B cell (primary cell): ENCODE measurements around the gene EIF3J. TPM values are rescaled to one million over a fixed set of nuclear protein-coding genes. Genes with fewer than 3 reads are reported as not detected.
A peak's percentile ranks its signal among the peaks of the same experiment; 100 is the strongest.

Experiments
- ATAC-seq: fragments of 200-7000 bp; cut with Tn5 transposase; one replicate; pipeline ENCODE4 v1.10.0; 2021; ENCODE audit warnings: low read depth, mild to moderate bottlenecking, moderate number of reproducible peaks, moderate library complexity
- CTCF ChIA-PET: fragments of 350-600 bp; sonication (Branson Sonifier 250); formaldehyde crosslinking; loops from one replicate; lab custom pipeline; 2021; ENCODE audit warnings: antibody characterized with exemption, inconsistent platforms; lab: Charles Lee
- POLR2A ChIA-PET: fragments of 350-600 bp; sonication (Branson Sonifier 250); formaldehyde crosslinking; loops from one replicate; lab custom pipeline; 2021; ENCODE audit warnings: antibody characterized with exemption; lab: Charles Lee
- DNase-seq: peaks from one replicate; pipeline ENCODE4 v3.0.0; 2013
- H2AFZ ChIP-seq: 2 replicates; pipeline ENCODE4 v1.6.1; 2012; ENCODE audit warnings: mild to moderate bottlenecking, low read depth, low read length; ENCODE audit not compliant: insufficient read depth, poor library complexity, severe bottlenecking
- H3K27ac ChIP-seq, 2 donors: 1 replicate in 1 of 2; 2 replicates in 1 of 2; pipeline ENCODE4 v1.5.1; 2012 to 2013; ENCODE audit warnings: low read length in 2 of 2, mild to moderate bottlenecking in 2 of 2, moderate library complexity in 1 of 2
- H3K27me3 ChIP-seq, 4 experiments: fragments of 200-600 bp in 1 of 4; sonication (generic) in 1 of 4; replicated peaks in 1 of 4; 1 replicate in 2 of 4; 2 replicates in 2 of 4; pipeline versions ENCODE4 v1.6.1 to v1.7.0; 2013 to 2016; ENCODE audit warnings: low read length in 3 of 4, mild to moderate bottlenecking in 2 of 4, mixed read lengths in 1 of 4, moderate library complexity in 1 of 4; ENCODE audit not compliant: insufficient read depth in 4 of 4, control insufficient read depth in 3 of 4; ENCODE audit errors: control extremely low read depth in 1 of 4
- H3K36me3 ChIP-seq, 2 experiments: replicated peaks in 1 of 2; 1 replicate in 1 of 2; 2 replicates in 1 of 2; pipeline versions ENCODE4 v1.6.1 to v1.7.1; 2013; ENCODE audit warnings: low read length in 1 of 2; ENCODE audit not compliant: insufficient read depth in 2 of 2, control insufficient read depth in 1 of 2; ENCODE audit errors: control extremely low read depth in 1 of 2, extremely low read depth in 1 of 2
- H3K4me1 ChIP-seq, 2 donors: fragments of 200-600 bp in 1 of 2; sonication (generic) in 1 of 2; 1 replicate in 1 of 2; 2 replicates in 1 of 2; pipeline versions ENCODE4 v1.5.1 to v1.6.1; 2013 to 2017; ENCODE audit warnings: low read length in 2 of 2; ENCODE audit not compliant: control insufficient read depth in 2 of 2, insufficient read depth in 2 of 2
- H3K4me2 ChIP-seq: replicated peaks from 2 replicates; pipeline ENCODE3; 2012; ENCODE audit warnings: mild to moderate bottlenecking, low read depth, low read length; ENCODE audit not compliant: poor library complexity, severe bottlenecking
- H3K4me3 ChIP-seq, 5 experiments: fragments of 200-600 bp in 1 of 5; sonication (generic) in 1 of 5; 1 replicate in 3 of 5; 2 replicates in 2 of 5; pipeline versions ENCODE4 v1.5.1 to v1.7.0; 2011 to 2016; ENCODE audit warnings: low read length in 4 of 5, mild to moderate bottlenecking in 4 of 5, low read depth in 2 of 5, control low read depth in 1 of 5, moderate library complexity in 1 of 5; ENCODE audit not compliant: insufficient read depth in 1 of 5; ENCODE audit errors: control extremely low read depth in 1 of 5, extremely low read depth in 1 of 5
- H3K79me2 ChIP-seq: fragments of 200-600 bp; sonication (generic); one replicate; pipeline ENCODE4 v1.6.0; 2016; ENCODE audit warnings: low read length; ENCODE audit not compliant: control insufficient read depth, insufficient read depth
- H3K9ac ChIP-seq: fragments of 200-600 bp; sonication (generic); 2 replicates; pipeline ENCODE4 v1.6.1; 2017; ENCODE audit warnings: mild to moderate bottlenecking, low read length, moderate library complexity
- H3K9me3 ChIP-seq, 3 donors: one replicate each; pipeline versions ENCODE4 v1.6.1 to v1.7.1; 2013; ENCODE audit warnings: low read length in 2 of 3; ENCODE audit not compliant: control insufficient read depth in 2 of 3, insufficient read depth in 1 of 3; ENCODE audit errors: control extremely low read depth in 1 of 3
- H4K20me1 ChIP-seq: 2 replicates; pipeline ENCODE4 v1.6.0; 2012; ENCODE audit warnings: mild to moderate bottlenecking, low read length; ENCODE audit not compliant: insufficient read depth, control insufficient read depth, poor library complexity, severe bottlenecking
- H3K27ac Mint-ChIP-seq: one replicate; pipeline ENCODE4 v1.8.0; 2021; ENCODE audit warnings: mixed read lengths
- H3K27me3 Mint-ChIP-seq: one replicate; pipeline ENCODE4 v1.8.0; 2021; ENCODE audit warnings: mixed read lengths
- H3K4me1 Mint-ChIP-seq: one replicate; pipeline ENCODE4 v1.8.0; 2021; ENCODE audit warnings: mixed read lengths
- H3K4me3 Mint-ChIP-seq: one replicate; pipeline ENCODE4 v1.8.0; 2021; ENCODE audit warnings: mixed read lengths
- H3K9me3 Mint-ChIP-seq: one replicate; pipeline ENCODE4 v1.8.0; 2022; ENCODE audit warnings: mixed read lengths; ENCODE audit not compliant: insufficient read depth
- CTCF ChIP-seq: fragments of 200-600 bp; IDR thresholded peaks from one replicate; pipeline ENCODE4 v1.8.0; 2022; ENCODE audit warnings: antibody characterized with exemption, mild to moderate bottlenecking
- EZH2 ChIP-seq: IDR thresholded peaks from 2 replicates; pipeline ENCODE4 v1.6.1; 2012; ENCODE audit warnings: borderline replicate concordance, low read depth, mild to moderate bottlenecking, moderate library complexity, low read length; ENCODE audit not compliant: insufficient read depth, poor library complexity, severe bottlenecking
- WGBS: methylation state at CpG from one replicate; pipeline ENCODE4 v1.1.5; 2013; ENCODE audit warnings: missing lambda C conversion rate; ENCODE audit not compliant: insufficient coverage; 5-methylcytosine and 5-hydroxymethylcytosine counted together
- intact Hi-C: fragments of 100-400 bp; cut with micrococcal nuclease; formaldehyde crosslinking; loops from one replicate; pipeline ENCODE4 v1.10.0; 2022
- polyA plus RNA-seq: library from polyadenylated mRNA; depleted of rRNA; stranded (reverse); fragments of >200 nt; gene quantifications from 2 replicates; pipeline ENCODE4 v1.2.3, GENCODE V29; 2012
- total RNA-seq, 2 donors: library from RNA; stranded (reverse); fragments of 120-200 nt in 1 of 2; gene quantifications; 1 replicate in 1 of 2; 2 replicates in 1 of 2; pipeline versions ENCODE4 v1.2.3 to v1.2.4, GENCODE V29; 2013 to 2022

Gene EIF3J
- total and polyA plus RNA-seq, 2 donors (not counting 1 experiment from before 2014, with no cell fraction given): 16.5 to 66.7 TPM

GRCh38 chr15:44584162-44584749, 47.3 kb downstream of the EIF3J start:
- Histone ChIP-seq H4K20me1 (peaks cover 2% of the 10 kb centered on the region), H3K9me3 (no peaks in the 10 kb centered on the region), H3K27me3 (no peaks in the 10 kb centered on the region), H3K4me1 (no peaks in the 10 kb centered on the region), H3K36me3 (peaks cover 24 to 59% of the 10 kb centered on the region in 2 experiments), H3K9ac (no peak overlapping the region), H3K79me2 (peaks cover 15% of the 10 kb centered on the region), H2AFZ (no peak overlapping the region), H3K4me3 (no peak overlapping the region), H3K4me2 (no peak overlapping the region), H3K27ac (peak overlapping the region in 1 of 2 donors; percentile 18)
- DNase-seq (peak; percentile 63), ATAC-seq (peak; percentile 76)
- TF ChIP-seq CTCF: peak; percentile 56
- no peak for TF ChIP-seq EZH2
- POLR2A ChIA-PET: interaction anchor here (1.2 to 1.4 kb wide), 2 partner anchors 79 to 127 kb away, joined by 3 to 9 read pairs; partner anchors contain the start of genes B2M, PATL2 and SPG11
- intact Hi-C loops: loop anchor here (10.0 kb wide), 1 partner anchor 341 kb away; no protein-coding TSS in a partner anchor
- CTCF ChIA-PET: interaction anchor here (0.6 to 5.4 kb wide), 21 partner anchors 9 to 206 kb away, joined by 3 to 97 read pairs (median 5); partner anchors contain the start of genes SPG11 and TRIM69
- WGBS: 83% methylated on average over 5 of the region's 5 CpGs
- Mint-ChIP-seq H3K4me3 (no peak overlapping the region), H3K9me3 (no peaks in the 10 kb centered on the region), H3K27ac (no peak overlapping the region), H3K27me3 (no peaks in the 10 kb centered on the region), H3K4me1 (peaks cover 3% of the 10 kb centered on the region)

GRCh38 chr15:44585633-44586032, 48.7 kb downstream of the EIF3J start:
- Histone ChIP-seq H3K79me2 (peaks cover 10% of the 10 kb centered on the region), H3K4me2 (no peak overlapping the region), H3K27ac (no peak overlapping the region), H3K27me3 (no peaks in the 10 kb centered on the region), H3K9me3 (no peaks in the 10 kb centered on the region), H3K36me3 (peaks cover 35 to 66% of the 10 kb centered on the region in 2 experiments), H3K4me3 (no peak overlapping the region), H3K4me1 (no peaks in the 10 kb centered on the region), H3K9ac (no peak overlapping the region), H2AFZ (no peak overlapping the region), H4K20me1 (no peaks in the 10 kb centered on the region)
- DNase-seq (no peak), ATAC-seq (no peak)
- Mint-ChIP-seq H3K9me3 (no peaks in the 10 kb centered on the region), H3K27ac (no peak overlapping the region), H3K4me3 (no peak overlapping the region), H3K27me3 (no peaks in the 10 kb centered on the region), H3K4me1 (peaks cover 3% of the 10 kb centered on the region)
- POLR2A ChIA-PET: interaction anchor here (1.1 kb wide), 1 partner anchor 150 kb away, joined by 5 read pairs; no protein-coding TSS in a partner anchor
- WGBS: no CpG with 5 or more reads among the region's 2 CpGs
- TF ChIP-seq EZH2: no peak
- TF ChIP-seq CTCF: no peak
- CTCF ChIA-PET: interaction anchor here (0.7 to 5.4 kb wide), 7 partner anchors 14 to 844 kb away, joined by 3 to 97 read pairs (median 3); partner anchors contain the start of gene TRIM69
- intact Hi-C loops: loop anchor here (10.0 kb wide), 1 partner anchor 339 kb away; no protein-coding TSS in a partner anchor
